Endodermal cell (in vitro differentiated cells): ENCODE results near the gene ATP6AP1. TPM values are rescaled to one million over a fixed set of nuclear protein-coding genes. Genes with fewer than 3 reads are reported as not detected.

Experiments used
- DNase-seq: peaks from one replicate; pipeline ENCODE4 v3.0.0-alpha.2; 2017
- H3K27ac ChIP-seq: 2 replicates; pipeline ENCODE4 v1.5.1; 2013; ENCODE audit warnings: mild to moderate bottlenecking, low read depth, low read length, moderate library complexity
- H3K27me3 ChIP-seq: 2 replicates; pipeline ENCODE4 v1.6.1; 2013; ENCODE audit warnings: mild to moderate bottlenecking, low read length, moderate library complexity; ENCODE audit not compliant: insufficient read depth, control insufficient read depth, poor library complexity, severe bottlenecking
- H3K36me3 ChIP-seq: 2 replicates; pipeline ENCODE4 v1.7.0; 2013; ENCODE audit warnings: mild to moderate bottlenecking, low read length, moderate library complexity; ENCODE audit not compliant: control insufficient read depth, insufficient read depth
- H3K4me1 ChIP-seq: one replicate; pipeline ENCODE4 v1.7.0; 2013; ENCODE audit warnings: low read length; ENCODE audit not compliant: control insufficient read depth, insufficient read depth
- H3K4me3 ChIP-seq: 2 replicates; pipeline ENCODE4 v1.5.1; 2013; ENCODE audit warnings: mild to moderate bottlenecking, low read length, moderate library complexity
- H3K9ac ChIP-seq: 2 replicates; pipeline ENCODE4 v1.6.1; 2013; ENCODE audit warnings: mild to moderate bottlenecking, low read length, moderate library complexity; ENCODE audit not compliant: poor library complexity, severe bottlenecking; ENCODE audit errors: extremely low read depth
- H3K9me3 ChIP-seq: 2 replicates; pipeline ENCODE4 v1.6.1; 2013; ENCODE audit warnings: mild to moderate bottlenecking, low read length, moderate library complexity; ENCODE audit not compliant: control insufficient read depth
- H3K27ac Mint-ChIP-seq: 2 replicates; pipeline ENCODE4 v1.8.0; 2020; ENCODE audit warnings: mixed read lengths
- H3K27me3 Mint-ChIP-seq: 2 replicates; pipeline ENCODE4 v1.8.0; 2021; ENCODE audit warnings: mild to moderate bottlenecking, mixed read lengths; ENCODE audit not compliant: insufficient read depth
- H3K36me3 Mint-ChIP-seq: 2 replicates; pipeline ENCODE4 v1.8.0; 2020; ENCODE audit warnings: low read depth, mixed read lengths
- H3K4me1 Mint-ChIP-seq: 2 replicates; pipeline ENCODE4 v1.8.0; 2020; ENCODE audit warnings: mixed read lengths
- H3K4me3 Mint-ChIP-seq: 2 replicates; pipeline ENCODE4 v1.8.0; 2020; ENCODE audit warnings: mild to moderate bottlenecking, moderate library complexity, mixed read lengths
- H3K9me3 Mint-ChIP-seq: 2 replicates; pipeline ENCODE4 v1.8.0; 2020; ENCODE audit warnings: mild to moderate bottlenecking, mixed read lengths
- WGBS, 2 experiments: methylation state at CpG; one replicate each; pipeline versions ENCODE4 v1.1.5 to v1.1.7; 2013; ENCODE audit warnings: missing lambda C conversion rate in 2 of 2, mixed read lengths in 1 of 2; ENCODE audit not compliant: insufficient coverage in 1 of 2, insufficient read length in 1 of 2; 5-methylcytosine and 5-hydroxymethylcytosine counted together
- total RNA-seq, 2 donors: library from RNA; stranded (reverse); fragmentation: NEBNext Ultra II Directional in 1 of 2; extraction: Animal tissue kit (Norgen Biotek cat#: 25700) in 1 of 2; gene quantifications; 2 replicates in 1 of 2; 3 replicates in 1 of 2; pipeline ENCODE4 v1.2.1, GENCODE V29; 2021
- TF ChIP-seq, protein P1 (sequence below): fragments of 200-600 bp; sonication (generic); conservative IDR thresholded peaks from 2 replicates; pipeline ENCODE4 v1.5.0; 2021; ENCODE audit warnings: antibody characterized with exemption, mild to moderate bottlenecking

Gene ATP6AP1
- total RNA-seq, 2 donors from 2014 or later, result 61.6 to 66.8 TPM

DNA sequence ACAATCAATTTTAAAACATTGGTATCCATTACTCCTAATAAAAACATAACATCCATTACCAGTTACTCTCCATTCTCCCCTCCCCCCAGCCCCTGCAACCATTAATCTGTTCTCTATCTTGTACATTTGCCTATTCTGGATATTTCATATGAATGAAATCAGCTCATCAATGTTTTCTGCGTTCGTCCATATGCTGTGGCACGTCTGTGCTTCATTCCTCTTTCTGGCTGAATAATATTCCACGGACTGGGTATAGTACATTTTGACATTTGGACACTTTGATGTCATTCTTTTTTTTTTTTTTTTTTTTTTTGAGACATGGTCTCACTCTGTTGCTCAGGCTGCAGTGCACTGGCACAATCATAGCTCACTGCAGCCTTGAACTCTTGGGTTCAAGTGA lies 24.6 kb upstream of the ATP6AP1 start:
- no peak for DNase-seq
- H3K9me3 ChIP-seq, result no peaks in the 10 kb centered on the region
- H3K4me1 Mint-ChIP-seq, result peaks cover 5% of the 10 kb centered on the region
- H3K4me3 ChIP-seq, result no peak overlapping the region
- H3K27ac Mint-ChIP-seq, result no peak overlapping the region
- no peak overlapping the region for H3K4me3 Mint-ChIP-seq
- peaks cover 20% of the 10 kb centered on the region for H3K36me3 ChIP-seq
- peaks cover 1% of the 10 kb centered on the region for H3K27me3 Mint-ChIP-seq
- H3K4me1 ChIP-seq, result no peaks in the 10 kb centered on the region
- H3K27ac ChIP-seq, result no peak overlapping the region
- H3K9ac ChIP-seq, result no peak overlapping the region
- WGBS, 2 experiments, result 100% methylated on average over 4 of the region's 4 CpGs; no CpG with 5 or more reads in 1 of the 2 experiments
- H3K27me3 ChIP-seq, result no peaks in the 10 kb centered on the region
- peaks cover 21% of the 10 kb centered on the region for H3K36me3 Mint-ChIP-seq
- peaks cover 71% of the 10 kb centered on the region for H3K9me3 Mint-ChIP-seq
- TF ChIP-seq, protein P1, sequence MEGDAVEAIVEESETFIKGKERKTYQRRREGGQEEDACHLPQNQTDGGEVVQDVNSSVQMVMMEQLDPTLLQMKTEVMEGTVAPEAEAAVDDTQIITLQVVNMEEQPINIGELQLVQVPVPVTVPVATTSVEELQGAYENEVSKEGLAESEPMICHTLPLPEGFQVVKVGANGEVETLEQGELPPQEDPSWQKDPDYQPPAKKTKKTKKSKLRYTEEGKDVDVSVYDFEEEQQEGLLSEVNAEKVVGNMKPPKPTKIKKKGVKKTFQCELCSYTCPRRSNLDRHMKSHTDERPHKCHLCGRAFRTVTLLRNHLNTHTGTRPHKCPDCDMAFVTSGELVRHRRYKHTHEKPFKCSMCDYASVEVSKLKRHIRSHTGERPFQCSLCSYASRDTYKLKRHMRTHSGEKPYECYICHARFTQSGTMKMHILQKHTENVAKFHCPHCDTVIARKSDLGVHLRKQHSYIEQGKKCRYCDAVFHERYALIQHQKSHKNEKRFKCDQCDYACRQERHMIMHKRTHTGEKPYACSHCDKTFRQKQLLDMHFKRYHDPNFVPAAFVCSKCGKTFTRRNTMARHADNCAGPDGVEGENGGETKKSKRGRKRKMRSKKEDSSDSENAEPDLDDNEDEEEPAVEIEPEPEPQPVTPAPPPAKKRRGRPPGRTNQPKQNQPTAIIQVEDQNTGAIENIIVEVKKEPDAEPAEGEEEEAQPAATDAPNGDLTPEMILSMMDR, result no peak

DNA sequence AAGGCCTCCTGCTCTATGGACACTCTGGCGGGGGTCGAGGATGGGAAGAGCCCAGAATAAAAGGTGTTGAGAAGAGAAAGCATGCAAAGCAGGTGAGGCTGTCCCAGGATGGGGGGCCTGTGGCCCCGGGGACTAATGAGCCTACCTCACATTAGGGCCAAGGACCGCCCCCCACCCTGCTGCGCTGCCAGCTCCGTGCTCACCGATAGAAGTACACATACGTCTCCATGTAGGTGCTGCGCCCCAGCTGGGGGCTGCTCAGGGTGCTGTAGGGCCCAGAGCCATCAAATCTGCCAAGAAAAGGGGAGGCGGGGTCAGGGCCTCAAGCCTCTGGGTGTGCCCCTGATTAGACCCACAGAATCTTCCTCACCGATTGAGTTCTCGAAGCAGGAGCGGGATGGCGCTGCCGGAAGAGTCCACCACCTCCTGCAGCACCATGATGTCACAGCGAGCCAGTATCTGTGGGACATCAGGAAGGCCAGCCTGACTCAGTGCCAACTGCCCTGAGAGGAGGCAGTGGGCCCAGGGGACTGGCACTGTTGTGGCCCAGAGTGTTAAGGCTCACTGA lies 23.8 kb upstream of the ATP6AP1 start:
- H3K27ac ChIP-seq, result no peak overlapping the region
- Mint-ChIP-seq H3K27ac (no peak overlapping the region), H3K4me1 (peaks cover 4% of the 10 kb centered on the region), H3K4me3 (no peak overlapping the region), H3K36me3 (peaks cover 12% of the 10 kb centered on the region), H3K9me3 (peaks cover 67% of the 10 kb centered on the region), H3K27me3 (peaks cover 1% of the 10 kb centered on the region)
- TF ChIP-seq, protein P1, result no peak
- no peaks in the 10 kb centered on the region for H3K27me3 ChIP-seq
- peaks cover 11% of the 10 kb centered on the region for H3K36me3 ChIP-seq
- no peaks in the 10 kb centered on the region for H3K4me1 ChIP-seq
- H3K4me3 ChIP-seq, result no peak overlapping the region
- peak; percentile 29 for DNase-seq
- H3K9me3 ChIP-seq, result no peaks in the 10 kb centered on the region
- no peak overlapping the region for H3K9ac ChIP-seq
- WGBS, 2 experiments, result 95 to 100% methylated on average over 3 to 16 of the region's 16 CpGs

DNA sequence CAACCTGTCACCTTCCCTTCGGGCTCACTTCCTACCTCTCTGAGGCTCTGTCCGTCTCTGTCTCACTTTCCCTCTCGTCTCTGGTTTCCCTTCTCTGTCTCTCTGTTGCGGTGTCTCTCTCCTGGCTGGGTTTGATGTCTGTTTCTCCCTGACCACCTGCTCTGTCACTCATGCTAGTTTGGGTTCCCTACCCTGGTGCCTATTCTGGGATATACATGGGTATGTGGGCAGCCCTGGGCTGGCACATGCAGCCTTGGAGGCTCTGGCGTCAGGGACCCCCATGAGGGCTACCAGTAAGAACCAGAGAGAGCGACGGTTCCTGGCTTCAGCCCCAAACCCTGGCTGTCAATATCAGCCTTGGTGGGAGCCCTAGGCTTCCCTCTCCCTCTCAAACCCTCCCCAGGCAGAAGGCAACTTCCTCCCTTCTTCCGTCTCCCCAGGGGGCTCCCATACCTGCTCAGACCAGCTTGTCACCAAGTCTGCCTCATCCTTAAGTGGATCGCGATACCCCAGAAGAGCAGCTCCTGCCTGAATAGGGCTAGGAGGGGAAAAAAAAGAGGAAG lies 19.7 kb upstream of the ATP6AP1 start:
- 53 to 100% methylated on average over 1 to 10 of the region's 10 CpGs for WGBS, 2 experiments
- no peaks in the 10 kb centered on the region for H3K9me3 ChIP-seq
- H3K4me3 Mint-ChIP-seq, result peak overlapping the region; percentile 39
- no peak for DNase-seq
- H3K4me1 Mint-ChIP-seq, result peaks cover 5% of the 10 kb centered on the region
- H3K27me3 ChIP-seq, result no peaks in the 10 kb centered on the region
- H3K27ac ChIP-seq, result no peak overlapping the region
- H3K9me3 Mint-ChIP-seq, result peaks cover 55% of the 10 kb centered on the region
- H3K4me3 ChIP-seq, result peak overlapping the region; percentile 76
- TF ChIP-seq, protein P1, result no peak
- no peaks in the 10 kb centered on the region for H3K4me1 ChIP-seq
- H3K36me3 ChIP-seq, result no peaks in the 10 kb centered on the region
- H3K9ac ChIP-seq, result no peak overlapping the region
- peaks cover 1% of the 10 kb centered on the region for H3K27me3 Mint-ChIP-seq
- H3K27ac Mint-ChIP-seq, result peak overlapping the region; percentile 52
- H3K36me3 Mint-ChIP-seq, result no peaks in the 10 kb centered on the region
